ENCODE data around the gene GAPDH.
"Not testable (repeated sequence)": the region's sequence is repeated elsewhere in the genome, so short reads cannot be mapped to it uniquely, and the experiment has no call there.

Gene GAPDH
- 1,120 to 2,264 (median 1,711) reads per million in 18 experiments for total RNA-seq

GRCh38 chr12:6533923-6534694 is at the start of gene GAPDH:
Gene GAPDH, plus strand, starts transcription at chr12:6534517. Its CDS starts 316 bp downstream, at chr12:6534833.
- peak; percentile 95 to 97 for DNase-seq

- no peak for DNase-seq
Observed at GRCh38 chr12:6488240-6488639, 46.1 kb upstream of the GAPDH start.

GRCh38 chr12:6489449-6489848 is 44.9 kb upstream of the GAPDH start:
- no peak for DNase-seq

- not testable (repeated sequence) for DNase-seq
Observed at GRCh38 chr12:6490673-6491072, 43.6 kb upstream of the GAPDH start.

GRCh38 chr12:6492838-6493496 is 41.4 kb upstream of the GAPDH start, which contains the start of gene MRPL51:
Gene MRPL51, minus strand, starts transcription at chr12:6493262. Its CDS starts 126 bp downstream, at chr12:6493136.
- peak; percentile 95 to 97 for DNase-seq

GRCh38 chr12:6493497-6494257 is 40.6 kb upstream of the GAPDH start, which contains the start of gene NCAPD2:
Gene NCAPD2, plus strand, starts transcription at chr12:6494102. Its CDS starts 997 bp downstream, at chr12:6495099.
- peak; percentile 97 for DNase-seq

- no peak for DNase-seq
Observed at GRCh38 chr12:6494258-6494743, 40.0 kb upstream of the GAPDH start.

- no peak for DNase-seq
Observed at GRCh38 chr12:6494968-6495367, 39.3 kb upstream of the GAPDH start.

GRCh38 chr12:6497291-6497690 is 37.0 kb upstream of the GAPDH start:
- DNase-seq, result not testable (repeated sequence)

GRCh38 chr12:6500466-6500865 is 33.9 kb upstream of the GAPDH start:
- DNase-seq, result no peak

GRCh38 chr12:6507102-6507998 is 27.0 kb upstream of the GAPDH start:
- DNase-seq, result no peak

GRCh38 chr12:6508087-6508486 is 26.2 kb upstream of the GAPDH start:
- DNase-seq, result no peak

GRCh38 chr12:6520186-6520585 is 14.1 kb upstream of the GAPDH start:
- DNase-seq, result no peak

GRCh38 chr12:6522193-6522592 is 12.1 kb upstream of the GAPDH start:
- no peak for DNase-seq

- DNase-seq, result no peak
Observed at GRCh38 chr12:6523708-6524107, 10.6 kb upstream of the GAPDH start.

- DNase-seq, result no peak
Observed at GRCh38 chr12:6524648-6525047, 9.7 kb upstream of the GAPDH start.

GRCh38 chr12:6526201-6526600 is 8.1 kb upstream of the GAPDH start:
- no peak for DNase-seq

GRCh38 chr12:6526766-6527525 is 7.4 kb upstream of the GAPDH start:
- no peak for DNase-seq

GRCh38 chr12:6527711-6528110 is 6.6 kb upstream of the GAPDH start:
- no peak for DNase-seq

GRCh38 chr12:6528539-6529235 is 5.6 kb upstream of the GAPDH start:
- no peak for DNase-seq
